Progenitor cell of endocrine pancreas (in vitro differentiated cells): Measurements from ENCODE around the gene PLCD1. TPM values are rescaled to one million over a fixed set of nuclear protein-coding genes. Genes with fewer than 3 reads are reported as not detected.

Experiments used
- DNase-seq: peaks from one replicate; pipeline ENCODE4 v3.0.0; 2021; ENCODE audit warnings: low spot score; ENCODE audit not compliant: unreplicated experiment
- H3K27ac Mint-ChIP-seq: 2 replicates; pipeline ENCODE4 v1.8.0; 2021; ENCODE audit warnings: mild to moderate bottlenecking, moderate library complexity, mixed read lengths
- H3K27me3 Mint-ChIP-seq: 2 replicates; pipeline ENCODE4 v1.8.0; 2021; ENCODE audit warnings: mixed read lengths
- H3K36me3 Mint-ChIP-seq: 2 replicates; pipeline ENCODE4 v1.8.0; 2022; ENCODE audit warnings: mixed read lengths; ENCODE audit not compliant: insufficient read depth
- H3K4me1 Mint-ChIP-seq: 2 replicates; pipeline ENCODE4 v1.8.0; 2021; ENCODE audit warnings: low read depth, mixed read lengths
- H3K4me3 Mint-ChIP-seq: 2 replicates; pipeline ENCODE4 v1.8.0; 2021; ENCODE audit warnings: low read depth, mild to moderate bottlenecking, moderate library complexity, mixed read lengths
- H3K9me3 Mint-ChIP-seq: 2 replicates; pipeline ENCODE4 v1.8.0; 2021; ENCODE audit warnings: low read depth, mixed read lengths
- CTCF ChIP-seq: fragments of 200-600 bp; sonication (generic); IDR thresholded peaks from one replicate; pipeline ENCODE4 v1.5.0; 2021; ENCODE audit warnings: antibody characterized with exemption, mild to moderate bottlenecking; ENCODE audit not compliant: unreplicated experiment
- total RNA-seq: library from RNA; stranded (reverse); gene quantifications from 2 replicates; pipeline ENCODE4 v1.2.1, GENCODE V29; 2021

Gene PLCD1
- total RNA-seq, 1 donor from 2014 or later, result 30.0 TPM

DNA sequence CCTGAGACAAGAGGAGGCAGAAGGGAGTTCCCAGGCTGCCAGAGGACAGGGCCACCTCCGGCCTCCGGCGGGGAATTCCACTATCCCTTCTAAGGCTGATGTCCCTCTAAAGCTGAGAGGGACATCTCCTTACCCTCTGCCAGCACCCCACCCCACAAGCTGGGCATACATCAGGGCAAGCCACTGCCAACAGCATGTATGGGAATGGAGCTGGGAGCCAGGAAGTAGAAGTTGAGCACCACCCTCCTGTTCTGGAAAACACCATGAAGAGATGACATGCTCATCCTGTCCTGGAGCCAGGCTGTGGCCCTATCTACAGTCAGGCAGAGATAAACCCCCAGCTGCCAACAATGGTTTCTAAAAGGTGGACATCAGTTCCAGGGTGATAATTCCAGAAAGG lies 7.1 kb downstream of the PLCD1 start:
- Mint-ChIP-seq H3K4me3 (no peak overlapping the region), H3K4me1 (peaks cover 9% of the 10 kb centered on the region), H3K27me3 (peaks cover 11% of the 10 kb centered on the region), H3K27ac (no peak overlapping the region), H3K36me3 (peaks cover 7% of the 10 kb centered on the region), H3K9me3 (no peaks in the 10 kb centered on the region)
- no peak for TF ChIP-seq CTCF
- no peak for DNase-seq

DNA sequence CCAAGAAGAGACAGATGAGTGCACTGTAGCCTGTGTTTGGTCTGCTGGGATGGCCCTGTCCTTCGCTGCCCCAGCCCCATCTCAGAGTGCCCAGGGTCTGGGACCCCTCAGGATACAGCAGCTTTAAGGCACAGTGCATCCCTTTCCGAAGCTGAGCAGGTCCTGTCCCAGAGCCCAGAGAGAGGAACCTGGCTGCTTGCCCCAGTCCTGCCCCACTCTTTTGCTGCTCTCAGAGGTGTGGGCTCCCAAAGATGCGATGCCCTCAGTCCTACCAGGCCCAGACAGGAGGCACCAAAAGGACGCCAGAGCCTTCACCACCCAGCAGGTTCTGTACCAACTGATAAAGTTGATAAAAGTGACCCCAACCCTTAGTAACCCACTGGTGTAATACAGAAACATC lies 8.2 kb downstream of the PLCD1 start:
- Mint-ChIP-seq H3K27me3 (peaks cover 4% of the 10 kb centered on the region), H3K4me1 (peaks cover 9% of the 10 kb centered on the region), H3K27ac (no peak overlapping the region), H3K36me3 (peaks cover 13% of the 10 kb centered on the region), H3K9me3 (no peaks in the 10 kb centered on the region), H3K4me3 (no peak overlapping the region)
- DNase-seq, result no peak
- no peak for TF ChIP-seq CTCF

DNA sequence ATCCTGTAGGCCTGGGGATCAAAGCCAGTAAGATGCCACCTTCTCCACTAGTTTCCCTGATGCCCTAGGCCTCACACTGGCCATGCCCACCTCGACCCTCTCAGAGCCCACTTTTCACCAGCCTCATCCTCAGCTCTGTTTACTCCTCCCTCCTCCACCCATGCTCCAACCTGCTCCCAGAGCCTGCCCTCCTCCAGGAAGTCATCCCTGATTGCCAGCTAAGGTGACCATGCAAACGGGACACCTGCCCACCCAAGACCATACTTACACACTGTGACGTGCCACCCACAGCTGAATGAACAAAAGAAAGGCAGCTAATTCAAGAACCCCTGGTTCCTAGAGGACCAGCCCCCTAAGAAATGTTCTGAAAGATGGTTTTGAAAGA lies 9.1 kb downstream of the PLCD1 start:
- Mint-ChIP-seq H3K4me1 (peaks cover 6% of the 10 kb centered on the region), H3K27me3 (no peaks in the 10 kb centered on the region), H3K4me3 (no peak overlapping the region)

DNA sequence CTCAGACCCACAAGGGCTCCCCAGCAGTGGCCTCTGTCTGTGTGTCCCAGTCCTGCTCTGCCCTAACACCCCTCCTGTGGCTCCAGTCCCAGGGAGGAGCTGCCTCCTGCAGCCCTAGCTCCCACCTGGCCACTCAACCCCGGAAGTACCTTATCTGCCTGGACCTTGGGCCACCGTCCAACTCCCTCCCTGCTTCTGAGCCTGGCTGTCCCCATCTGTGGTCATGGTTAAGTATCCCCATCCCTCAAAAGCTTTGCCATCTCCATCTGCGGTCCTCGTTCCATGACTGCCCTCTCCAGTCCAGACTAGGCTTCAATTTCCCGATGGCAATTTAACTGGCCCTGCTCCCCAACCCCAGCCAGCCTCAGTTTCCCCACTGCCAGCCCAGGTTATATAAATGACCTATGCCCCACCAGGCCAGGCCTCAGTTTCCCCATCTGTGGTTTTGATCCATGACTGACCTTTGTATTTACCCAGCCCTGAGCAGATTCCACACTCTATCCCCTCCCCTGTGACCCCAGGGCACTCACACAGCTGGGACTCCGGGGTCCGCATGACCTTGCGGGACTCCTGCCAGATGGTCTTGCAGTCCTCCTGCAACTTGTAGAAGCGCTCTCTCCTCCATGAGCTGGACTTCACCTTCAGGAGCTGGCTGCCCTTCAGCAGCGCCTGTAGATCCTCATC lies 9.6 kb downstream of the PLCD1 start:
- H3K27ac Mint-ChIP-seq, result no peak overlapping the region
- no peak for TF ChIP-seq CTCF

More for the DNA sequence above, 9.1 kb downstream of the PLCD1 start:
- DNase-seq, result no peak
- no peak for TF ChIP-seq CTCF
- Mint-ChIP-seq H3K36me3 (peaks cover 20% of the 10 kb centered on the region), H3K27ac (no peak overlapping the region), H3K9me3 (no peaks in the 10 kb centered on the region)

GRCh38 chr3:38018296-38019266 lies 10.9 kb downstream of the PLCD1 start:
- H3K27ac Mint-ChIP-seq, result no peak overlapping the region

More for the DNA sequence above, 9.6 kb downstream of the PLCD1 start:
- DNase-seq, result no peak
- Mint-ChIP-seq H3K4me3 (no peak overlapping the region), H3K36me3 (peaks cover 26% of the 10 kb centered on the region), H3K27me3 (no peaks in the 10 kb centered on the region), H3K9me3 (no peaks in the 10 kb centered on the region), H3K4me1 (peaks cover 6% of the 10 kb centered on the region)

More at GRCh38 chr3:38018296-38019266, 10.9 kb downstream of the PLCD1 start:
- no peak overlapping the region for H3K4me3 Mint-ChIP-seq
- no peaks in the 10 kb centered on the region for H3K9me3 Mint-ChIP-seq
- no peak for TF ChIP-seq CTCF
- peaks cover 3% of the 10 kb centered on the region for H3K4me1 Mint-ChIP-seq
- DNase-seq, result no peak
- peaks cover 32% of the 10 kb centered on the region for H3K36me3 Mint-ChIP-seq
- no peaks in the 10 kb centered on the region for H3K27me3 Mint-ChIP-seq
